ENCODE measurements around the gene LAMA1.

DNA sequence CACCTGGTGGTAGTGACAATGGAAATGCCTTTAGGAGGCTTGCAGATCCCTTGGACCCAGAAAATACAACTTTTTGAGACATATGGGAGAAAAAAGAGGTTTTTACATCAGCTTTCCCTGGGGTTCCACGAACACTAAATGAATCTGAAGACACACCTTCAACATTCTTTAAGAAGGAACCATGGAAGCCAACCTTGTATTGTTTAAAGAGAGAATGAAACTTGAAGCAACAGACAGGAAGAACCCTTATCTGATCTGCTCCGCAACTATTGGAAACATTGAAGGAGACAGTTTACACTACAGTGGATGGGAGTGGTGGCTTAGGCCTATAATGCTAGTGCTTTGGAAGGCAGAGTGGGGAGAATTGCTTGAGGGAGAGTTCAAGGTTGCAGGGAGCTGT is 190.4 kb downstream of the LAMA1 start:
- TF ChIP-seq, protein P1, sequence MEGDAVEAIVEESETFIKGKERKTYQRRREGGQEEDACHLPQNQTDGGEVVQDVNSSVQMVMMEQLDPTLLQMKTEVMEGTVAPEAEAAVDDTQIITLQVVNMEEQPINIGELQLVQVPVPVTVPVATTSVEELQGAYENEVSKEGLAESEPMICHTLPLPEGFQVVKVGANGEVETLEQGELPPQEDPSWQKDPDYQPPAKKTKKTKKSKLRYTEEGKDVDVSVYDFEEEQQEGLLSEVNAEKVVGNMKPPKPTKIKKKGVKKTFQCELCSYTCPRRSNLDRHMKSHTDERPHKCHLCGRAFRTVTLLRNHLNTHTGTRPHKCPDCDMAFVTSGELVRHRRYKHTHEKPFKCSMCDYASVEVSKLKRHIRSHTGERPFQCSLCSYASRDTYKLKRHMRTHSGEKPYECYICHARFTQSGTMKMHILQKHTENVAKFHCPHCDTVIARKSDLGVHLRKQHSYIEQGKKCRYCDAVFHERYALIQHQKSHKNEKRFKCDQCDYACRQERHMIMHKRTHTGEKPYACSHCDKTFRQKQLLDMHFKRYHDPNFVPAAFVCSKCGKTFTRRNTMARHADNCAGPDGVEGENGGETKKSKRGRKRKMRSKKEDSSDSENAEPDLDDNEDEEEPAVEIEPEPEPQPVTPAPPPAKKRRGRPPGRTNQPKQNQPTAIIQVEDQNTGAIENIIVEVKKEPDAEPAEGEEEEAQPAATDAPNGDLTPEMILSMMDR (IDR thresholded peaks at IDR 0.05) = no peak
- TF ChIP-seq POLR2AphosphoS5 (IDR thresholded peaks at IDR 0.05) = no peak
- no peak for TF ChIP-seq EP300 (IDR thresholded peaks at IDR 0.05; ENCODE audit: low read depth)
- no peak for TF ChIP-seq POLR2A (IDR thresholded peaks at IDR 0.05)

All from transverse colon (tissue), 4 donors.